ENCODE results near the gene OSR1. TPM values are rescaled to one million over a fixed set of nuclear protein-coding genes. Genes with fewer than 3 reads are reported as not detected.
A peak's percentile ranks its signal among the peaks of the same experiment; 100 is the strongest.
"Not testable (repeated sequence)": the region's sequence is repeated elsewhere in the genome, so short reads cannot be mapped to it uniquely, and the experiment has no call there.

The OSR1 gene
- total RNA-seq (2021) (0.13 and 0.84 TPM in 2 replicates), Bru-seq, nascent RNA (percentile 14 among the genes with signal in this experiment), BruChase-seq, experiment 1, labeled RNA remaining after a 2-hour chase (percentile 14 among the genes with signal in this experiment), BruChase-seq, experiment 2, labeled RNA remaining after a 6-hour chase (percentile 17 among the genes with signal in this experiment)
- long read RNA-seq: 0 reads

DNA sequence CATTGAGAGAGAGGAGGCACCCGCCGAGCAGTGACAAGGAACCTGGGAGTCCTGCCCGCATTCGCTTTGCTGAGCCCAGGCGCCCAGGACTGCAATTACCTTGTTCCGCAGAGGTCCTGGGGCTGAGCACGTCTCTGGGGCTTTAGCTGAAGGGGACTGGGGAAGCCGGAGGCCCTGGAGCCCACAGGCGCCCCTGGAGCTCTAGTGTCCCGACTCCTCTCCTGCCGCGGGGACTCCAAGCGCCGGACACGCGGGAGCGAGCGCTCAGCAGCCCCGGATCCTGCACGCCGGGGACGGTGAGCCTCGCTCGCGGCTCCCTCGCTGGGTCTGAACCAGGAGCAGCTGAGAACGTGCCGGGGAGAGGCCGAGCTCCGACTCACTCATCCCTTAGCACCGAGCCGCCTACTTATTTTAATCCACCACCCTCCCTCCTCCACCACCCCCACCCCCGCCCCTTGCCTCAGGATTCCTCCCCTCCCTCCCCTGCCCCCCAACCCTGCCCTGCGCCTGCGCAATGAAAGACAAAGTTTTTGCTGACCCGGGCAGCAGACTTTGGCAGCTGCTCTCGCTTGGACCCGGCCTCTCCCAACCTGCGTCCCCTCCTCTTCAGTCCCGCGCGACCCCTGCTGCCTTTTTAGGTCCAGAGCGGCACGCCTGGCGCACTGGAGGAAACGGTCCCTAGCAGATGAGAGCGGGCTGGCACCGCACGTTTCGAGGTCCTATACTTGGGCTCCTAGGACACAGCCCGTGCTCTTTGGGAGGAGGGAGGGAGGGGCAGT lies at the start of gene OSR1:
Gene OSR1, minus strand, starts transcription at position 382 of the 779 bp plus-strand sequence. CDS start 4,818 bp downstream, outside the sequence.
- H3K4me3 ChIP-seq (ENCODE audit: low read depth, low read length, poor library complexity, severe bottlenecking): peak within 1 kb of the TSS; percentile 49
- DNase-seq (ENCODE audit: low spot score): no peak
- no TSS peak for BruUV-seq (replicated peaks)
- peaks cover 95% of the 10 kb centered on the region for H3K27me3 ChIP-seq (replicated peaks; ENCODE audit: insufficient read depth, low read depth, low read length, poor library complexity)
- peaks cover 10% of the 10 kb centered on the region for H3K4me1 ChIP-seq (ENCODE audit: insufficient read depth, low read length, poor library complexity, severe bottlenecking)
- no peak within 1 kb of the TSS for H3K27ac ChIP-seq (ENCODE audit: low read depth, low read length, poor library complexity, severe bottlenecking)
- POLR2A ChIA-PET (ENCODE audit: low non-redundant PET): no interaction called here
- CTCF ChIA-PET: no interaction called here
- H3K9me3 ChIP-seq (ENCODE audit: low read depth, low read length, poor library complexity, severe bottlenecking): no peaks in the 10 kb centered on the region
- no peaks in the 10 kb centered on the region for H3K36me3 ChIP-seq (ENCODE audit: insufficient read depth, low read length, poor library complexity, severe bottlenecking)
- TF ChIP-seq, protein P1, sequence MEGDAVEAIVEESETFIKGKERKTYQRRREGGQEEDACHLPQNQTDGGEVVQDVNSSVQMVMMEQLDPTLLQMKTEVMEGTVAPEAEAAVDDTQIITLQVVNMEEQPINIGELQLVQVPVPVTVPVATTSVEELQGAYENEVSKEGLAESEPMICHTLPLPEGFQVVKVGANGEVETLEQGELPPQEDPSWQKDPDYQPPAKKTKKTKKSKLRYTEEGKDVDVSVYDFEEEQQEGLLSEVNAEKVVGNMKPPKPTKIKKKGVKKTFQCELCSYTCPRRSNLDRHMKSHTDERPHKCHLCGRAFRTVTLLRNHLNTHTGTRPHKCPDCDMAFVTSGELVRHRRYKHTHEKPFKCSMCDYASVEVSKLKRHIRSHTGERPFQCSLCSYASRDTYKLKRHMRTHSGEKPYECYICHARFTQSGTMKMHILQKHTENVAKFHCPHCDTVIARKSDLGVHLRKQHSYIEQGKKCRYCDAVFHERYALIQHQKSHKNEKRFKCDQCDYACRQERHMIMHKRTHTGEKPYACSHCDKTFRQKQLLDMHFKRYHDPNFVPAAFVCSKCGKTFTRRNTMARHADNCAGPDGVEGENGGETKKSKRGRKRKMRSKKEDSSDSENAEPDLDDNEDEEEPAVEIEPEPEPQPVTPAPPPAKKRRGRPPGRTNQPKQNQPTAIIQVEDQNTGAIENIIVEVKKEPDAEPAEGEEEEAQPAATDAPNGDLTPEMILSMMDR (conservative IDR thresholded peaks at IDR 0.05; ENCODE audit: low read depth, low read length): no peak
- TF ChIP-seq EZH2 (IDR thresholded peaks at IDR 0.05; ENCODE audit: borderline replicate concordance, low read depth, low read length, poor library complexity, severe bottlenecking): no peak
- intact Hi-C loops (cut with micrococcal nuclease; ENCODE audit: unreplicated experiment): loop anchor here (5.0 kb wide), 1 partner anchor 389 kb away; no protein-coding TSS in a partner anchor

DNA sequence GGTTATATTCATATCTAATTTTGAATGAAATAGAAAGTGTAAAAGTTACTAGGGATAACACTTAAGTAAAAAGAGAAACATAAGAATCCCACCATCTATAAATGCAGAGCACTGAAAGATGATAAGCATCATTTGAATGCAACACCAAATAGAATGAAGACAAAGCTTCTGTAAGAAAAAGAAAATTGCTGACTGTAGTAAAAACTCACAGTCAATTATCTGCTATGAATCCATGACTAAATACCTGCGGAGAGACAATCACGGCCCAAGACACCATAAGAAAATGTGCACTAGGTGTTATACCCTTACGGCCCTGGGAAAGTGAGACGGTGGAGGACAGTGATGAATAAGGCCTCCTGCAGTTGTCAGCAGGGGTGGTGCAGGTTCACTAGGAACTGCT lies 45.4 kb upstream of the OSR1 start:
- Histone ChIP-seq H3K9me3 (ENCODE audit: low read depth, low read length, poor library complexity, severe bottlenecking) (no peaks in the 10 kb centered on the region), H3K4me3 (ENCODE audit: low read depth, low read length, poor library complexity, severe bottlenecking) (no peak overlapping the region), H3K27ac (ENCODE audit: low read depth, low read length, poor library complexity, severe bottlenecking) (no peak overlapping the region), H3K27me3 (replicated peaks; ENCODE audit: insufficient read depth, low read depth, low read length, poor library complexity) (peaks cover 18% of the 10 kb centered on the region), H3K36me3 (ENCODE audit: insufficient read depth, low read length, poor library complexity, severe bottlenecking) (no peaks in the 10 kb centered on the region), H3K4me1 (ENCODE audit: insufficient read depth, low read length, poor library complexity, severe bottlenecking) (no peaks in the 10 kb centered on the region)
- POLR2A ChIA-PET (ENCODE audit: low non-redundant PET): no interaction called here
- CTCF ChIA-PET: no interaction called here
- intact Hi-C loops (cut with micrococcal nuclease; ENCODE audit: unreplicated experiment): no loop called here
- TF ChIP-seq EZH2 (IDR thresholded peaks at IDR 0.05; ENCODE audit: borderline replicate concordance, low read depth, low read length, poor library complexity, severe bottlenecking): no peak
- TF ChIP-seq, protein P1 (conservative IDR thresholded peaks at IDR 0.05; ENCODE audit: low read depth, low read length): no peak
- no TSS peak for BruUV-seq (replicated peaks)
- DNase-seq (ENCODE audit: low spot score): no peak

DNA sequence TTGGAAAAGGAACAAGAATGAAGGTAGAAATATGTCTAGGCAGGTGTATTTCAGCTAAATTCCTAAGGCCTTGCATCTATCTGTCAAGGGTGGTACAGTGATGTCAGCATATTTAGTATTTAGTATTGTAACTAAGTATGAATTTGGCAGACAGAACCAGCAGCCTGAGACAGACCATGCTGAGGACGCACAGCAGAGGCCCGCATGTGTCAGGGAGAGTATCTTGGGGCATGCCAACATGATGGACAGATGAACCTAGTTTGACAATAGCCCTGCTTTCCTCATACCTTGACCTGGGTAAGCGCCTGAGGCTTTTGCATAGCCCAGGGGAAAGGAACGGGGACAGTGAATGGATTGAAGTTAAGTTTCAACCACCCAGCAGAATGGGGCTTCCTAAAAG lies 33.8 kb upstream of the OSR1 start:
- POLR2A ChIA-PET (ENCODE audit: low non-redundant PET): no interaction called here
- BruUV-seq (replicated peaks): no TSS peak
- CTCF ChIA-PET: no interaction called here
- H3K27me3 ChIP-seq (replicated peaks; ENCODE audit: insufficient read depth, low read depth, low read length, poor library complexity): peaks cover 3% of the 10 kb centered on the region
- H3K4me1 ChIP-seq (ENCODE audit: insufficient read depth, low read length, poor library complexity, severe bottlenecking): no peaks in the 10 kb centered on the region
- intact Hi-C loops (cut with micrococcal nuclease; ENCODE audit: unreplicated experiment): no loop called here
- H3K9me3 ChIP-seq (ENCODE audit: low read depth, low read length, poor library complexity, severe bottlenecking): no peaks in the 10 kb centered on the region
- DNase-seq (ENCODE audit: low spot score): no peak
- H3K4me3 ChIP-seq (ENCODE audit: low read depth, low read length, poor library complexity, severe bottlenecking): no peak overlapping the region
- TF ChIP-seq EZH2 (IDR thresholded peaks at IDR 0.05; ENCODE audit: borderline replicate concordance, low read depth, low read length, poor library complexity, severe bottlenecking): no peak
- TF ChIP-seq, protein P1 (conservative IDR thresholded peaks at IDR 0.05; ENCODE audit: low read depth, low read length): no peak
- no peak overlapping the region for H3K27ac ChIP-seq (ENCODE audit: low read depth, low read length, poor library complexity, severe bottlenecking)
- no peaks in the 10 kb centered on the region for H3K36me3 ChIP-seq (ENCODE audit: insufficient read depth, low read length, poor library complexity, severe bottlenecking)

DNA sequence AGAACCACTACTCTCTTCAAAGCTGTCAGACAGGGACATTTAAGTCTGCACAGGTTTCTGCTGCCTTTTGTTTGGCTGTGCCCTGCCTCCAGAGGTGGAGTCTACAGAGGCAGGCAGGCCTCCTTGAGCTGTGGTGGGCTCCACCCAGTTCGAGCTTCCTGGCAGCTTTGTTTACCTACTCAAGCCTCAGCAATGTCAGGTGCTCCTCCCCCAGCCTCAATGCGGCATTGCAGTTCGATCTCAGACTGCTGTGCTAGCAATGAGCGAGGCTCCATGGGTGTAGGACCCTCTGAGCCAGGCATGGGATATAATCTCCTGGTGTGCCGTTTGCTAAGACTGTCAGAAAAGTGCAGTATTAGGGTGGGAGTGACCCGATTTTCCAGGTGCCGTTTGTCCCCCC lies 31.0 kb upstream of the OSR1 start:
- intact Hi-C loops (cut with micrococcal nuclease; ENCODE audit: unreplicated experiment); BruUV-seq (replicated peaks); CTCF ChIA-PET; H3K27me3 ChIP-seq (replicated peaks; ENCODE audit: insufficient read depth, low read depth, low read length, poor library complexity); DNase-seq (ENCODE audit: low spot score); POLR2A ChIA-PET (ENCODE audit: low non-redundant PET); H3K36me3 ChIP-seq (ENCODE audit: insufficient read depth, low read length, poor library complexity, severe bottlenecking); H3K27ac ChIP-seq (ENCODE audit: low read depth, low read length, poor library complexity, severe bottlenecking); H3K9me3 ChIP-seq (ENCODE audit: low read depth, low read length, poor library complexity, severe bottlenecking); H3K4me3 ChIP-seq (ENCODE audit: low read depth, low read length, poor library complexity, severe bottlenecking); H3K4me1 ChIP-seq (ENCODE audit: insufficient read depth, low read length, poor library complexity, severe bottlenecking): not testable (repeated sequence)

All from A673 (cell line).